Stomach (tissue), 4 donors: ENCODE measurements around the gene SHANK3.

ENCODE experiments used
- EP300 ChIP-seq: sonication (generic); formaldehyde crosslinking; IDR thresholded peaks from one replicate; pipeline ENCODE4 v1.6.1; 2017; ENCODE audit warnings: antibody characterized with exemption
- POLR2A ChIP-seq, 4 donors: fragments of 450-650 bp; IDR thresholded peaks; one replicate each; pipeline ENCODE4 v1.6.1; 2016; ENCODE audit warnings: antibody characterized with exemption in 4 of 4, control low read depth in 2 of 4, mild to moderate bottlenecking in 1 of 4, moderate library complexity in 1 of 4
- POLR2AphosphoS5 ChIP-seq, 3 donors: sonication (generic); formaldehyde crosslinking; IDR thresholded peaks; one replicate each; pipeline ENCODE4 v1.6.1; 2016; ENCODE audit warnings: antibody characterized with exemption in 3 of 3
- TF ChIP-seq, protein P1 (sequence below), 7 experiments: fragments of 450-650 bp in 4 of 7; fragments of 200-600 bp in 3 of 7; sonication (generic) in 3 of 7; IDR thresholded peaks; one replicate each; pipeline ENCODE4 v1.5.1; 2016 to 2019; ENCODE audit warnings: antibody characterized with exemption in 7 of 7, control low read depth in 2 of 7, mild to moderate bottlenecking in 1 of 7

DNA sequence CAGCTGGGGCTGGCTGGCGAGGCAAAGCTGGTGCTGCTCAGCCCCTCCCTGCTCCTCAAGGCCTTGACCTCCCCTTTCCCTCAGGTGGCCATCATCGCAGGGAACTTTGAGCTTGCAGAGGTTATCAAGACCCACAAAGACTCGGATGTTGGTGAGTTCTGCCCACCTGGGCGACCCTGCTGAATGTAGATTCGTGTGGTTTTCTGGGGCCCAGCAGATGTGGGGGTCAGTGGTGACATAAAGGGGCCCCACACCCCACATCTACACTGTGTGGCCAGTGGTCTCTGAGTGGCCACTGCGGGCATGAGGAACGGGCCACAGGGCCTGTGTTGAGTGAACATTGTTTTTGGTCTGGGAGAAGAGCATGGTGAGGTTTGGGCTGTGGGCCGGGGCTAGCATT is 11.9 kb downstream of the SHANK3 start:
- TF ChIP-seq, protein P1, sequence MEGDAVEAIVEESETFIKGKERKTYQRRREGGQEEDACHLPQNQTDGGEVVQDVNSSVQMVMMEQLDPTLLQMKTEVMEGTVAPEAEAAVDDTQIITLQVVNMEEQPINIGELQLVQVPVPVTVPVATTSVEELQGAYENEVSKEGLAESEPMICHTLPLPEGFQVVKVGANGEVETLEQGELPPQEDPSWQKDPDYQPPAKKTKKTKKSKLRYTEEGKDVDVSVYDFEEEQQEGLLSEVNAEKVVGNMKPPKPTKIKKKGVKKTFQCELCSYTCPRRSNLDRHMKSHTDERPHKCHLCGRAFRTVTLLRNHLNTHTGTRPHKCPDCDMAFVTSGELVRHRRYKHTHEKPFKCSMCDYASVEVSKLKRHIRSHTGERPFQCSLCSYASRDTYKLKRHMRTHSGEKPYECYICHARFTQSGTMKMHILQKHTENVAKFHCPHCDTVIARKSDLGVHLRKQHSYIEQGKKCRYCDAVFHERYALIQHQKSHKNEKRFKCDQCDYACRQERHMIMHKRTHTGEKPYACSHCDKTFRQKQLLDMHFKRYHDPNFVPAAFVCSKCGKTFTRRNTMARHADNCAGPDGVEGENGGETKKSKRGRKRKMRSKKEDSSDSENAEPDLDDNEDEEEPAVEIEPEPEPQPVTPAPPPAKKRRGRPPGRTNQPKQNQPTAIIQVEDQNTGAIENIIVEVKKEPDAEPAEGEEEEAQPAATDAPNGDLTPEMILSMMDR (IDR thresholded peaks at IDR 0.05): no peak
- no peak for TF ChIP-seq POLR2A (IDR thresholded peaks at IDR 0.05)
- no peak for TF ChIP-seq EP300
- TF ChIP-seq POLR2AphosphoS5 (IDR thresholded peaks at IDR 0.05): no peak
